HG03457 (cell line): ENCODE data around the gene FHAD1.
"Not testable (repeated sequence)": the region's sequence is repeated elsewhere in the genome, so short reads cannot be mapped to it uniquely, and the experiment has no call there.

Experiments used
- ATAC-seq: cut with Tn5 transposase; IDR thresholded peaks from one replicate; pipeline ENCODE4 v1.9.1; 2021; ENCODE audit warnings: moderate number of reproducible peaks; ENCODE audit not compliant: unreplicated experiment

Gene FHAD1

GRCh38 chr1:15362096-15362736 lies 115.2 kb downstream of the FHAD1 start:
- ATAC-seq: no peak

GRCh38 chr1:15362737-15363128 lies 115.7 kb downstream of the FHAD1 start:
- ATAC-seq: no peak

GRCh38 chr1:15364740-15365139 lies 117.7 kb downstream of the FHAD1 start:
- no peak for ATAC-seq

- ATAC-seq: no peak
Measured at GRCh38 chr1:15368888-15369287, 121.9 kb downstream of the FHAD1 start.

- ATAC-seq: no peak
Measured at GRCh38 chr1:15370268-15370667, 123.2 kb downstream of the FHAD1 start.

- ATAC-seq: no peak
Measured at GRCh38 chr1:15370781-15371520, 123.9 kb downstream of the FHAD1 start.

GRCh38 chr1:15371610-15372545 lies 124.9 kb downstream of the FHAD1 start:
- ATAC-seq: no peak

- no peak for ATAC-seq
Measured at GRCh38 chr1:15378729-15379128, 131.7 kb downstream of the FHAD1 start.

GRCh38 chr1:15379151-15379550 lies 132.1 kb downstream of the FHAD1 start:
- not testable (repeated sequence) for ATAC-seq

- no peak for ATAC-seq
Measured at GRCh38 chr1:15380601-15381508, 133.8 kb downstream of the FHAD1 start.

- no peak for ATAC-seq
Measured at GRCh38 chr1:15381805-15382204, 134.8 kb downstream of the FHAD1 start.

- ATAC-seq: no peak
Measured at GRCh38 chr1:15382601-15383518, 135.8 kb downstream of the FHAD1 start.

- ATAC-seq: no peak
Measured at GRCh38 chr1:15383810-15384209, 136.8 kb downstream of the FHAD1 start.

- peak; percentile 48 for ATAC-seq
Measured at GRCh38 chr1:15384301-15384901, 137.4 kb downstream of the FHAD1 start.

- ATAC-seq: no peak
Measured at GRCh38 chr1:15385420-15385819, 138.4 kb downstream of the FHAD1 start.

- ATAC-seq: no peak
Measured at GRCh38 chr1:15386164-15386749, 139.2 kb downstream of the FHAD1 start.

- ATAC-seq: no peak
Measured at GRCh38 chr1:15388201-15388880, 141.3 kb downstream of the FHAD1 start.

- ATAC-seq: not testable (repeated sequence)
Measured at GRCh38 chr1:15389828-15390227, 142.8 kb downstream of the FHAD1 start.
